Suprapubic skin (tissue), 3 donors: ENCODE results near the gene PRRT4.

Experiments used
- POLR2A ChIP-seq, 2 donors: fragments of 450-650 bp; IDR thresholded peaks; one replicate each; pipeline ENCODE4 v1.6.1; 2017; ENCODE audit warnings: antibody characterized with exemption in 2 of 2, mild to moderate bottlenecking in 2 of 2, moderate library complexity in 2 of 2
- TF ChIP-seq, protein P1 (sequence below), 2 donors: fragments of 200-600 bp in 1 of 2; fragments of 450-650 bp in 1 of 2; sonication (generic) in 1 of 2; IDR thresholded peaks; one replicate each; pipeline ENCODE4 v1.5.1; 2016 to 2019; ENCODE audit warnings: antibody characterized with exemption in 2 of 2, mild to moderate bottlenecking in 1 of 2, moderate library complexity in 1 of 2

DNA sequence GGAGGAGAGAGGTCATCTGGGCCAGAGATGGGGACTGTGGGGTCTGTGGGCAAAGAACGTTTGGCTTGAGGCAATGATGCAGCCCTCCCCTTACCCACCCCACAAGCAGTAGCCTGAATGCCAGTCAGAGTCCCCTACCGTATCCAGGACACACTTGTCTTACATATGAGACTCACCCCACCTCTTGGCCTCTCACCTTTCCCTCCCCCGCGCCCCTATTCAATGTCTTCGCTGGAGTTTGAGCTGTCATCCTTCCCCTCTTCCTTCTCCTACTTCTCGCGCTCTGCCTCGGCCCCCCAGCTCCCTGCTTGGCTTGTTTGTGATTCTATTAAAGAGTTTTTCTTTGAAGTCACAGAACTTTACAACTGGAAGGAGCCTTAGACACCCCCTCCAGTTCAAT is 8.9 kb downstream of the PRRT4 start:
- TF ChIP-seq, protein P1, sequence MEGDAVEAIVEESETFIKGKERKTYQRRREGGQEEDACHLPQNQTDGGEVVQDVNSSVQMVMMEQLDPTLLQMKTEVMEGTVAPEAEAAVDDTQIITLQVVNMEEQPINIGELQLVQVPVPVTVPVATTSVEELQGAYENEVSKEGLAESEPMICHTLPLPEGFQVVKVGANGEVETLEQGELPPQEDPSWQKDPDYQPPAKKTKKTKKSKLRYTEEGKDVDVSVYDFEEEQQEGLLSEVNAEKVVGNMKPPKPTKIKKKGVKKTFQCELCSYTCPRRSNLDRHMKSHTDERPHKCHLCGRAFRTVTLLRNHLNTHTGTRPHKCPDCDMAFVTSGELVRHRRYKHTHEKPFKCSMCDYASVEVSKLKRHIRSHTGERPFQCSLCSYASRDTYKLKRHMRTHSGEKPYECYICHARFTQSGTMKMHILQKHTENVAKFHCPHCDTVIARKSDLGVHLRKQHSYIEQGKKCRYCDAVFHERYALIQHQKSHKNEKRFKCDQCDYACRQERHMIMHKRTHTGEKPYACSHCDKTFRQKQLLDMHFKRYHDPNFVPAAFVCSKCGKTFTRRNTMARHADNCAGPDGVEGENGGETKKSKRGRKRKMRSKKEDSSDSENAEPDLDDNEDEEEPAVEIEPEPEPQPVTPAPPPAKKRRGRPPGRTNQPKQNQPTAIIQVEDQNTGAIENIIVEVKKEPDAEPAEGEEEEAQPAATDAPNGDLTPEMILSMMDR (IDR thresholded peaks at IDR 0.05): no peak
- TF ChIP-seq POLR2A (IDR thresholded peaks at IDR 0.05): no peak
